ENCODE results near the gene ATP5PF.
"Not testable (repeated sequence)": the region's sequence is repeated elsewhere in the genome, so short reads cannot be mapped to it uniquely, and the experiment has no call there.

DNA sequence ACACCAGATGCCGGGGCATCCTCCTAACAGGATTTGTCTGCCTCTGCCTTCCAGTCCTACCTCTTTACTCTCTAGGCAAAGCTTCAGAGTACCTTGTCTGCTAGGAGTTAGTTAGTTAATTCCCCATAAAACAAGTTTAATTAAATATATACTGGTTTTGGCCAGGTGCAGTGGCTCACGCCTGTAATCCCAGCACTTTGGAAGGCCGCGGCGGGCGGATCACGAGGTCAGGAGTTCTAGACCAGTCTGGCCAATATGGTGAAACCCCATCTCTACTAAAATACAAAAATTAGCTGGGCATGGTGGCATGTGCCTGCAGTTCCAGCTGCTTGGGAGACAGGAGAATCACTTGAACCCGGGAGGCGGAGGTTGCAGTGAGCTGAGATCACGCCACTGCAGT is 20.6 kb downstream of the ATP5PF start:
- not testable (repeated sequence) for TF ChIP-seq EZH2 (IDR thresholded peaks at IDR 0.05; ENCODE audit: borderline replicate concordance, low read depth, low read length, poor library complexity, severe bottlenecking)
- TF ChIP-seq, protein P1, sequence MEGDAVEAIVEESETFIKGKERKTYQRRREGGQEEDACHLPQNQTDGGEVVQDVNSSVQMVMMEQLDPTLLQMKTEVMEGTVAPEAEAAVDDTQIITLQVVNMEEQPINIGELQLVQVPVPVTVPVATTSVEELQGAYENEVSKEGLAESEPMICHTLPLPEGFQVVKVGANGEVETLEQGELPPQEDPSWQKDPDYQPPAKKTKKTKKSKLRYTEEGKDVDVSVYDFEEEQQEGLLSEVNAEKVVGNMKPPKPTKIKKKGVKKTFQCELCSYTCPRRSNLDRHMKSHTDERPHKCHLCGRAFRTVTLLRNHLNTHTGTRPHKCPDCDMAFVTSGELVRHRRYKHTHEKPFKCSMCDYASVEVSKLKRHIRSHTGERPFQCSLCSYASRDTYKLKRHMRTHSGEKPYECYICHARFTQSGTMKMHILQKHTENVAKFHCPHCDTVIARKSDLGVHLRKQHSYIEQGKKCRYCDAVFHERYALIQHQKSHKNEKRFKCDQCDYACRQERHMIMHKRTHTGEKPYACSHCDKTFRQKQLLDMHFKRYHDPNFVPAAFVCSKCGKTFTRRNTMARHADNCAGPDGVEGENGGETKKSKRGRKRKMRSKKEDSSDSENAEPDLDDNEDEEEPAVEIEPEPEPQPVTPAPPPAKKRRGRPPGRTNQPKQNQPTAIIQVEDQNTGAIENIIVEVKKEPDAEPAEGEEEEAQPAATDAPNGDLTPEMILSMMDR (conservative IDR thresholded peaks at IDR 0.05; ENCODE audit: low read depth, low read length) = not testable (repeated sequence)
